Fibroblast of gingiva (primary cell): Measurements from ENCODE around the gene ARHGAP18.
"Not testable (repeated sequence)": the region's sequence is repeated elsewhere in the genome, so short reads cannot be mapped to it uniquely, and the experiment has no call there.

Experiments
- DNase-seq: peaks from one replicate; pipeline ENCODE4 v3.0.0-alpha.2; 2011; ENCODE audit warnings: low read depth

The ARHGAP18 gene

DNA sequence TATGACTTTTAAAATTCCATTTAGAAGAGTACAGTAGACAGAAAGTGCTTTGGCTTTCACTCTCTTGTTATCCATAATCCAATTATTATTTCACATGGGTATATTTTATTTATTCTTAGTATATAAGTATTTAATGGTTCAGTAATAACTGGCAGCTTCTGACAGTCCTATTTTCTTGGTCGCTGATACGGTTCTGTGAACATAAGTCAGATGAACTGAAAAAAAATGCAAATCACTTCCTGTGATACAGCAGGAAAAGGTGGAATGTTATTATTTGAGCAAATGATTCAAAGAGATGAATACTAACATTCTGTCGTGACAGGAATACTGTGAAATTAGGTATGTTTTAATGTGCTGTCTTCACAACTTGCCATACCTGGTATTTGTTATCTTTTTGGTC is 132.3 kb downstream of the ARHGAP18 start:
- DNase-seq, result no peak

- DNase-seq, result no peak
Measured at GRCh38 chr6:129576456-129576855, 133.5 kb downstream of the ARHGAP18 start.

- peak; percentile 56 for DNase-seq
Measured at GRCh38 chr6:129575378-129576118, 134.4 kb downstream of the ARHGAP18 start.

DNA sequence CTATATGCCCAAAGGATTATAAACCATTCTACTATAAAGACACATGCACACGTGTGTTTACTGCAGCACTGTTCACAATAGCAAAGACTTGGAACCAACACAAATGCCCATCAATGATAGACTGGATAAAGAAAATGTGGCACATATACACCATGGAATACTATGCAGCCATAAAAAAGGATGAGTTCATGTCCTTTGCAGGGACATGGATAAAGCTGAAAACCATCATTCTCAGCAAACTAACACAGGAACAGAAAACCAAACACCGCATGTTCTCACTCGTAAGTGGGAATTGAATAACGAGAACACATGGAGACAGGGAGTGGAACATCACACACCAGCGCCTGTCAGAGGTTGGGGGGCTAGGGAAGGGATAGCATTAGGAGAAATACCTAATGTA is 135.4 kb downstream of the ARHGAP18 start:
- DNase-seq, result not testable (repeated sequence)

DNA sequence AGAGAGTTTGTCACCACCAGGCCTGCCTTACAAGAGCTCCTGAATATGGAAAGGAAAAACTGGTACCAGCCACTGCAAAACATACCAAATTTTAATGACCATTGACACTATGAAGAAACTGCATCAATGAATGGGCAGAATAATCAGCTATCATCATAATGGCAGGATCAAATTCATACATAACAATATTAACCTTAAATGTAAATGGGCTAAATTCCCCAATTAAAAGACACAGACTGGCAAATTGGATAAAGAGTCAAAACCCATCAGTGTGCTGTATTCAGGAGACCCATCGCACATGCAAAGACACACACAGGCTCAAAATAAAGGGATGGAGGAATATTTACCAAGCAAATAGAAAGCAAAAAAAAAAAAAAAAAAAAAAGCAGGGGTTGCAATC is 139.0 kb downstream of the ARHGAP18 start:
- DNase-seq, result not testable (repeated sequence)

- DNase-seq, result no peak
Measured at GRCh38 chr6:129568015-129568414, 142.0 kb downstream of the ARHGAP18 start.

DNA sequence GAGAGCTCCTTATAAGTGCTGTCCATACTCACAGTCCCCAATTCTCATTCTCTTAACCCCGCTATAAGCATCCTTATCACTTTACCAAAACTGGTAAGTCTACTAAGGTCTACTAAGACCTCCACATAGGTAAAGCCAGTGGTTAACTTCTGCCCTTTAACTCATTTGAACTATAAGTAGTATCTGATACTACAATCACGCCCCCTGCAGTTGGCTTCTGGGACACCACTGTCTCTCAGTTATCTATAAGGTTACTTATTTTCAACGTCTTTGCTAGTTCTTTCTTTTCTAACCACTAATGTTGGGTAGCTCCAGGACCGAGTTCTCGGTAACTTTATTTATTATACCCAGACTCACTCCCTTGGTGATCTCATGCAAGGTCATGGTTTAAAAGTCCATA is 142.6 kb downstream of the ARHGAP18 start:
- no peak for DNase-seq

- DNase-seq, result no peak
Measured at GRCh38 chr6:129565811-129566210, 144.2 kb downstream of the ARHGAP18 start.

DNA sequence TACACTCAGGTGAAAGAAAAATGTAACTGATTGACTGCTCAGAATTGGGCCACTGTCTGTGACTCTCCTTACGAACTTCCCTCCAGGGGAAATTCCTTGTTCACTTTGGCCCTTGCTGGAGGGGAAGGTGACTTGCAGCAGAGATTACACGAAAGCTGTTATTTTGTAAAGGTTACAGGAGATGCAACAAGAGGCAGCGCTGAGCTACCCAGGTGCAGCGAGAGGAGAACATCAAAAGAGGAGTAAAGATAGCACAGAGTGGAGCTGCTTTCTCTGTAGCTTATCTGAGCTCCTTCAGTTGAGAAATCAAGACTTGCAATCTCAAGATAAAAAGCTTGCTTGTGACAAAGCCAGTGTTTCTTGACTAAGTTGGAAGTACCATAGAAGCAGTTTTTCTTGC is 144.6 kb downstream of the ARHGAP18 start:
- no peak for DNase-seq

DNA sequence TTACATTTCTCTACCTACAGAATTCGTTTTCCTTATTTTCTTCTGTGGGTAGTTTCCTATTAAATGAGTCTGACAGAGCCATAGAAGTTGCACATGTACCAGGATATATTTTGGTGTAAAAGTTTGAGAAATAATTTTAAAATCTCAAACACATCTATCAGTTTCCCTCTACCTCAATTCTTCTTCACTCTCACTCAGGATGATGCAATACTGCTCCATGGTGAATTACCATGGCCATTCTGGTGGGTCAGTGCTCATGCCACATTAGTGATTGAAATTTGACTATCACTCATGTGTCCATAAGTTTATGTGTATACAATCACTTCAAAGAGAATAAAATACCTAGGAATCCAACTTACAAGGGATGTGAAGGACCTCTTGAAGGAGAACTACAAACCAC is 151.7 kb downstream of the ARHGAP18 start:
- DNase-seq, result no peak

GRCh38 chr6:129555206-129555832 is 154.7 kb downstream of the ARHGAP18 start:
- peak; percentile 8 for DNase-seq

DNA sequence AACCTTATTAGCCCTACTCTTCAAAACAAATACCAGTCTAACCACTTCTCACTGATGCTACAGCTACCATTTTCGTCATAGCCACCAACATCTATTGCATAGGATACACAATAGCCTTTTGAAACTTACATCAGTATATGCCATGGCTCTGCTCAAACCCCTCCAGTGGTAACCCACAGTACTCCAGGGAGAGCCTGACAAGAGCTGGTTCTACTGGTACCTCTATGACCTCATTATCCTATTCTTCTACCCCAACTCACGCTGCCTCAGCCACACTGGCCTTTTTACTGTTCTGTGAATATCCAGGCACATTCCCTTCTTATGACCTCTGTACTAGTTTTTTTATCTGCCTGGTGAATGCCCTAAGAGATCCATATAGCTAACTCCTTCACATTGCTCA is 157.6 kb downstream of the ARHGAP18 start:
- DNase-seq, result no peak

GRCh38 chr6:129551486-129551885 is 158.5 kb downstream of the ARHGAP18 start:
- DNase-seq, result no peak

DNA sequence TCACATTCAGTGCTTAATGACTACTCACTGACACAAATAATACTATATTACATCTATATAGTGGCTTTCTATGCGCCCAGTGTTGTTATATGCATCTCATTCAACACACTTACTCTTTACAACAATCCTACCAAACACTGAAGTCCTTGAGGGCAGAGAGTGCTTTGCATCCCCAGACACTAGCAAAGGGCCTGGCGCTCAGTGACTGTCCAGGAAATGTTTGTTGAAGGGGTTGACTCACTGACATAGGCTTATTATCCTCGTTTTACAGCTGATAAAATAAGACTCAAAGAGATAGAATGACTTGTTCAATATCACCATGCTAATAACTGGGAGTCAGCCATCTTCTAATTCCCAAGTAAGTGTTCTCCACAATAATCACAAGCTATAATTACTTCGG is 163.3 kb downstream of the ARHGAP18 start:
- no peak for DNase-seq

DNA sequence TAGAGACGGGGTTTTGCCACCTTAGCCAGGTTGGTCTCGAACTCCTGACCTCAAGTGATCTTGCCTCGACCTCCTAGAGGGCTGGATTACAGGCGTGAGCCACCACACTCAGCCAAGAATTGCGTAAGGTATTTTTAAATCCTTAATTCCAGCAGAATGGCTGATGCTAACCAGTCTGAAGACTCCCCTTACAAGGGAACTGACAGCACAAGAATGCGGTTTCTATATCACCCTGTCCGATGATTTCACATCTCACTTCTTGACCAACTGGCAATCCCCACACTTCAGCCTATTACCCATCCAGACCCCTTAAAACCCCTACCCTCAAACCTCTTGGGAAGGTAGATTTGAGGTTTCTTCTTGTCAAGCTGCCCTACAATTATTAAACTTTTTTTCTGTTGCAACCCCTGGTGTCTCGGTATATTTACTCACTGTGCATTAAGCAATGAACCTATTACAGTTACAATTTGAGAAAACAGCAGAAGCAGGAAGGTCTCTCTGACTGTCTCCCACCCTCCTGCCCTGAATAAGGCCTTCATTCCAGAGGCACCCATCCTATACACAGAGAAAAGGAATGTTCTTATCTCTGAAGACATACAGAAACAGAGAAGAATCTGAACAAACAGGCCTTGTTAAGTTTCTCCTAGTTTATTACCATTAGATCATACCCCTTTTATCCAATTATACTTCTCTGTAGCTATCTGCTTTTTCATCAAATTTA is 164.9 kb downstream of the ARHGAP18 start:
- DNase-seq, result no peak

DNA sequence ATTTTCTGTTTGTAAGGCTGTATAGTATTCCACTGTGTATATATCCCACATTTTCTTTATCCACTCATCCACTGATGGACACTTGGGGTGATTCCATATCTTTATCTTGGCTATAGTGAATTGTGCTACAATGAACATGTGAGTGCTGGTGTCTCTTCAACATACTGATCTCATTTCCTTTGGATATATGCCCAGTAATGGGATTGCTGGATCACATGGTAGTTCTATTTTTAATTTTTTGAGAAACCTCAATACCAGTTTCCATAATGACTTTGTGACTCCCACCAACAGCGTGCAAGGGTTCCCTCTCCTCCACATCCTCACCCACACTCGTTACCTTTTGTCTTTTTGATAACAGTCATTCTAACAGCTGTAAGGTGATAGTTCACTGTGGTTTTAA is 166.0 kb downstream of the ARHGAP18 start:
- no peak for DNase-seq

GRCh38 chr6:129542705-129543104 is 167.3 kb downstream of the ARHGAP18 start:
- DNase-seq, result no peak

DNA sequence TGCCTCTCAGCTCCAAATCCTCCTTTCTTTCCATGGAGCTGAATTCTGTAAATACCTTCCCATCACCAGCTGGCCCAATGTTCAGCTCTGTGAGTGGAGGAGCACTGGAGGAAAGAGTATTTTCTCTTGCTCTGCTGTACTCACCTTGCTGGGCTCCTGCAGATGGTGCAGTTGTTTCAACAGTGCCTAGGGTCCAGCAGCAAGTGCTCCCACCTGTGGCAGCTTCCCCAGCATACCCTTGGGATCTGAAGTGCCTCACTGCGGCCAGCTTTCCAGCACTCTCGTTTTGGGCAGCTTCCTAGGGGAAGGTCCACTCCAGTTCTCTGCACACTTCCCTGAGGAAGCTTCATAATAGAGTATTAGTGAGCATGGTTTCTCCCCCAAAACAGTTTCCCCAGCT is 170.9 kb downstream of the ARHGAP18 start:
- no peak for DNase-seq

- no peak for DNase-seq
Measured at GRCh38 chr6:129536271-129536670, 173.7 kb downstream of the ARHGAP18 start.

DNA sequence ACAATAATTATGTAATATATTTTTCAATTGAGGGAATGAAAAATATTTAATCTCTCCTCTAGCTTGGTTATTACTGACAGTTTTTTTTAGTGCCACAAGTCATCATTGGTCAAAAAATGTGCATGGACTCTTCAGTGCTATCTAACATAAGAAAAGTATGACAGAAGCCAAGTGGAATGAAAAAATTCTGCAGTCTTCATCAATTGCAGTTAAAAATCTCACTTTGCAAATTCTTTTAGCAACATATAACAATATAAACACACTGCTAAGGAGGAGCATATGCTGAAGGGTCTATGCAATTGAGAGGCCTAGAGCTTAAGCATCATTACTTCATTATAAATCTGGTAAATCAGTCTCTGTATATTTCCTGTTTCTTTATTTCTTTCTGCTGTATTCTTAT is 175.1 kb downstream of the ARHGAP18 start:
- no peak for DNase-seq
